ENCODE measurements around the gene FILIP1.

FILIP1 gene

DNA sequence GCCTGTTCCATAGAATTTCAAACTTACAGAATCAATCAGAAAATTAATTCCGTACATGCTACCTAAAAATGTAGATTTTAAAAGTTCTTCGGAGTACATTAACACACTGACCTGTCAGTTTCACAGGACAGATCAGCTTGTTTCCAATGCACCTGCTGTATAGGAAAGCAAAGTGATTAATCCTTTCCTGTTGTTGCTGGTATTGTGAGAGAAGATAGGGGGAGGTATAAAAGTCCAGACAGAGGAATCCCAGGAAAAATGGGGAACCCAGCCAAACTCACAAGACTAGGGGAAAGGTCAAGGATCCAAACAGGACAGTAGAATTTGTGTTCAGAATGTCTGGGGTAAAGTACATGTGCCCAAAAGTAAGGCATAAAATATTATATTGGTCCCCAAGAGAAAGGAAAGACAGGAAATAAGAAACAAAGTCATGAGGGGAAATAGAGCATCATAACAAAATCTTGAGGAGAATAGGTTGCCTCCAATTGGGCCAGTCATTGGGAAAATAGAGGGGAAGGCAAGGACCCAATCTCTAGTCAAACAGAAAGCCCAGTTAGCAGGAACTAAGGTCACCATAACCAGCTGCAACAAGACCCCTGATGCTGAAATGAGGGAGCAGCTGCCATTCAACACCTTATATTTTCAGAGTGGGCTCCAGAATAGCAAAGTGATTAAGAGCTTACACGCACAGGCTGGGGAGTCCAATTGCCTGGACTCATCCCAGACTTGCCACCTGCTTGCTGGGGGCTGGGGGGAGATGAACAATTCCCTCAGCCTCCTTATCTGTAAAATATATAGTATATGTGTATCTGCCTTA, 10.3 kb downstream of the FILIP1 start:
- Histone ChIP-seq H3K9me3 (ENCODE audit: control insufficient read depth, low read length) (no peaks in the 10 kb centered on the region), H3K27me3 (replicated peaks; ENCODE audit: control insufficient read depth, insufficient read depth, low read length, poor library complexity, severe bottlenecking) (no peaks in the 10 kb centered on the region), H3K27ac (ENCODE audit: insufficient read depth, low read length, poor library complexity, severe bottlenecking) (no peak overlapping the region), H3K4me3 (ENCODE audit: insufficient read depth, low read depth, low read length, poor library complexity, severe bottlenecking) (no peak overlapping the region), H3K36me3 (ENCODE audit: control insufficient read depth, insufficient read depth, low read length) (no peaks in the 10 kb centered on the region), H3K4me1 (ENCODE audit: control insufficient read depth, insufficient read depth, low read length, poor library complexity, severe bottlenecking) (no peaks in the 10 kb centered on the region)
- no peak for DNase-seq

DNA sequence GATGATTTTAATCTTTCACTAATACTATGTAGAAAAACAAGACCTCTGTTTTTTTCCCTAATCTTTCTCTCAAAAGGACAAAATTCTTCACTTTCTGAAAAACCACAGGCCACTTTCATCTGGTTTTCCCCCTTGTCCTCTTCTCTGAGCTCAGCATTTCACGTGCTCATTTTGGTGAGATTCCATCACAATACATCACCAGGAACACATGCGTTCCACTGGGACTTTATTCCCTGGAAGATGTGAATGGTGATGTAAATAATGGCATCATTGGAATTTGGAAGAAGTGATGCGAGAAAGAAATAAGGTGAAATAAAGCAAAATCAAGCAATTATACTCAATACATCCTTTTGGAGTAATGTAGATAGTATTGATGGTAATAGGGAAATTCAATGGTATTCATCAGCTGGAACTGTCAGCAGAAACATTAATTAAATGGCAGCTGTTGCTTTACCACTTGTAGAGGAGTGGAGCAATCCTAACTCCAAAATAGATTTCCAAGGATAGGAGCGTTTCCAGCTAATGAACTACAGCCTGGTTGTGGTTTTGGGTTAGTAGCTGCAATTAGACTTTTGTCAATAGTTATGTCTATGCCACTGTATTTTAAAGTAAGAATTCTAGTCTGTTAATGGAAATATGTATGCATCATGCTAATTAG, 11.5 kb downstream of the FILIP1 start:
- Histone ChIP-seq H3K36me3 (ENCODE audit: control insufficient read depth, insufficient read depth, low read length) (no peaks in the 10 kb centered on the region), H3K27me3 (replicated peaks; ENCODE audit: control insufficient read depth, insufficient read depth, low read length, poor library complexity, severe bottlenecking) (no peaks in the 10 kb centered on the region), H3K27ac (ENCODE audit: insufficient read depth, low read length, poor library complexity, severe bottlenecking) (no peak overlapping the region), H3K4me3 (ENCODE audit: insufficient read depth, low read depth, low read length, poor library complexity, severe bottlenecking) (no peak overlapping the region), H3K4me1 (ENCODE audit: control insufficient read depth, insufficient read depth, low read length, poor library complexity, severe bottlenecking) (no peaks in the 10 kb centered on the region), H3K9me3 (ENCODE audit: control insufficient read depth, low read length) (no peaks in the 10 kb centered on the region)
- no peak for DNase-seq

GRCh38 chr6:75481394-75481793, 12.2 kb downstream of the FILIP1 start:
- no peak overlapping the region for H3K27ac ChIP-seq (ENCODE audit: insufficient read depth, low read length, poor library complexity, severe bottlenecking)
- H3K27me3 ChIP-seq (replicated peaks; ENCODE audit: control insufficient read depth, insufficient read depth, low read length, poor library complexity, severe bottlenecking): no peaks in the 10 kb centered on the region
- no peaks in the 10 kb centered on the region for H3K36me3 ChIP-seq (ENCODE audit: control insufficient read depth, insufficient read depth, low read length)
- DNase-seq: no peak
- H3K9me3 ChIP-seq (ENCODE audit: control insufficient read depth, low read length): no peaks in the 10 kb centered on the region
- H3K4me3 ChIP-seq (ENCODE audit: insufficient read depth, low read depth, low read length, poor library complexity, severe bottlenecking): no peak overlapping the region
- H3K4me1 ChIP-seq (ENCODE audit: control insufficient read depth, insufficient read depth, low read length, poor library complexity, severe bottlenecking): no peaks in the 10 kb centered on the region

- Histone ChIP-seq H3K27ac (ENCODE audit: insufficient read depth, low read length, poor library complexity, severe bottlenecking) (no peak overlapping the region), H3K4me1 (ENCODE audit: control insufficient read depth, insufficient read depth, low read length, poor library complexity, severe bottlenecking) (no peaks in the 10 kb centered on the region), H3K27me3 (replicated peaks; ENCODE audit: control insufficient read depth, insufficient read depth, low read length, poor library complexity, severe bottlenecking) (no peaks in the 10 kb centered on the region), H3K9me3 (ENCODE audit: control insufficient read depth, low read length) (no peaks in the 10 kb centered on the region), H3K4me3 (ENCODE audit: insufficient read depth, low read depth, low read length, poor library complexity, severe bottlenecking) (no peak overlapping the region), H3K36me3 (ENCODE audit: control insufficient read depth, insufficient read depth, low read length) (no peaks in the 10 kb centered on the region)
- DNase-seq: no peak
These were observed 13.2 kb downstream of the FILIP1 start for GRCh38 chr6:75480425-75480824.

- DNase-seq: no peak
- H3K27me3 ChIP-seq (replicated peaks; ENCODE audit: control insufficient read depth, insufficient read depth, low read length, poor library complexity, severe bottlenecking): no peaks in the 10 kb centered on the region
- no peaks in the 10 kb centered on the region for H3K4me1 ChIP-seq (ENCODE audit: control insufficient read depth, insufficient read depth, low read length, poor library complexity, severe bottlenecking)
- no peaks in the 10 kb centered on the region for H3K9me3 ChIP-seq (ENCODE audit: control insufficient read depth, low read length)
- H3K27ac ChIP-seq (ENCODE audit: insufficient read depth, low read length, poor library complexity, severe bottlenecking): no peak overlapping the region
- no peaks in the 10 kb centered on the region for H3K36me3 ChIP-seq (ENCODE audit: control insufficient read depth, insufficient read depth, low read length)
- H3K4me3 ChIP-seq (ENCODE audit: insufficient read depth, low read depth, low read length, poor library complexity, severe bottlenecking): no peak overlapping the region
These were observed 13.9 kb downstream of the FILIP1 start for GRCh38 chr6:75479712-75480111.

- no peak overlapping the region for H3K27ac ChIP-seq (ENCODE audit: insufficient read depth, low read length, poor library complexity, severe bottlenecking)
- DNase-seq: no peak
- no peaks in the 10 kb centered on the region for H3K9me3 ChIP-seq (ENCODE audit: control insufficient read depth, low read length)
- H3K36me3 ChIP-seq (ENCODE audit: control insufficient read depth, insufficient read depth, low read length): no peaks in the 10 kb centered on the region
- no peaks in the 10 kb centered on the region for H3K4me1 ChIP-seq (ENCODE audit: control insufficient read depth, insufficient read depth, low read length, poor library complexity, severe bottlenecking)
- H3K27me3 ChIP-seq (replicated peaks; ENCODE audit: control insufficient read depth, insufficient read depth, low read length, poor library complexity, severe bottlenecking): no peaks in the 10 kb centered on the region
- no peak overlapping the region for H3K4me3 ChIP-seq (ENCODE audit: insufficient read depth, low read depth, low read length, poor library complexity, severe bottlenecking)
These were observed 14.7 kb downstream of the FILIP1 start for GRCh38 chr6:75478929-75479328.

DNA sequence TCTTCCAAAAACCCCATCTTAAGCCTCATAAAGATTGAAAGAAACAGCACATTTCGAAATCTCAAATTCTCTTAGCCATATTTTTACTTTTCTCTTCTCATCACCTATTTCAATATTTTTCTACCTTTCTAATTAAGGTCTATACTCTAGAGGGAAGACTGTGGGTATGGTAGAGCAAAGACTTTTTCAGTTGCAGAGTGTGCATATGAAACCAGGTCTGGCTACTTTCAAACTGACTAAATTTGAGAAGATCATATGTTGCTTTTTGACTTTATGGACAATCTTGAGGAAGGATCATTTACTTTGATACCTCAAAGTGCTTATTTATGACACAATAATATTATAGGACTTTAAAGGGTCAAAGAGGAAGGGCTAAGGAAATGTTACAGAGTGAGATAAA, 20.7 kb downstream of the FILIP1 start:
- Histone ChIP-seq H3K9me3 (ENCODE audit: control insufficient read depth, low read length) (no peaks in the 10 kb centered on the region), H3K36me3 (ENCODE audit: control insufficient read depth, insufficient read depth, low read length) (no peaks in the 10 kb centered on the region), H3K4me3 (ENCODE audit: insufficient read depth, low read depth, low read length, poor library complexity, severe bottlenecking) (no peak overlapping the region), H3K4me1 (ENCODE audit: control insufficient read depth, insufficient read depth, low read length, poor library complexity, severe bottlenecking) (no peaks in the 10 kb centered on the region), H3K27me3 (replicated peaks; ENCODE audit: control insufficient read depth, insufficient read depth, low read length, poor library complexity, severe bottlenecking) (no peaks in the 10 kb centered on the region), H3K27ac (ENCODE audit: insufficient read depth, low read length, poor library complexity, severe bottlenecking) (no peak overlapping the region)
- no peak for DNase-seq

- no peaks in the 10 kb centered on the region for H3K9me3 ChIP-seq (ENCODE audit: control insufficient read depth, low read length)
- no peak for DNase-seq
- H3K4me1 ChIP-seq (ENCODE audit: control insufficient read depth, insufficient read depth, low read length, poor library complexity, severe bottlenecking): no peaks in the 10 kb centered on the region
- H3K27me3 ChIP-seq (replicated peaks; ENCODE audit: control insufficient read depth, insufficient read depth, low read length, poor library complexity, severe bottlenecking): no peaks in the 10 kb centered on the region
- no peak overlapping the region for H3K4me3 ChIP-seq (ENCODE audit: insufficient read depth, low read depth, low read length, poor library complexity, severe bottlenecking)
- no peak overlapping the region for H3K27ac ChIP-seq (ENCODE audit: insufficient read depth, low read length, poor library complexity, severe bottlenecking)
- no peaks in the 10 kb centered on the region for H3K36me3 ChIP-seq (ENCODE audit: control insufficient read depth, insufficient read depth, low read length)
These were observed 25.6 kb downstream of the FILIP1 start for GRCh38 chr6:75467966-75468365.

- no peak for DNase-seq
- Histone ChIP-seq H3K4me1 (ENCODE audit: control insufficient read depth, insufficient read depth, low read length, poor library complexity, severe bottlenecking) (no peaks in the 10 kb centered on the region), H3K27me3 (replicated peaks; ENCODE audit: control insufficient read depth, insufficient read depth, low read length, poor library complexity, severe bottlenecking) (no peaks in the 10 kb centered on the region), H3K4me3 (ENCODE audit: insufficient read depth, low read depth, low read length, poor library complexity, severe bottlenecking) (no peak overlapping the region), H3K36me3 (ENCODE audit: control insufficient read depth, insufficient read depth, low read length) (no peaks in the 10 kb centered on the region), H3K9me3 (ENCODE audit: control insufficient read depth, low read length) (no peaks in the 10 kb centered on the region), H3K27ac (ENCODE audit: insufficient read depth, low read length, poor library complexity, severe bottlenecking) (no peak overlapping the region)
These were observed 26.3 kb downstream of the FILIP1 start for GRCh38 chr6:75467284-75467683.

DNA sequence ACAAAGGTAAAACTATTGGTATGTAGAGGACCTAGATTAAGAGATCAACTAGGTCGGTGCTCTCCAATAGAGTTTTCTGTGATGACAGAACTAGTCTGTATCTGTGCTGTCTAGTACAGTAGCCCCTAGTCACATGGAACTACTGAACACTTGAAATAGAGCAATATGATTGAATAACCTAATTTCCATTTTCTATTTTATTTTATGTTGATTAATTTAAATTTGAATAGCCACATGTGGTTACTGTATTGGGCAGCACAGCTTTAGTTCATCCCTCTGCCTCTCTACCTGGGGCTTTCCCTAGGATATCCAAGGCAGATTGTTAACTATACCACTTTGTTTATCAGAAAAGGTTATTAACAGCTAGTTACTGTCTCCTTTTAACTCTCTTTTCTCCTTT, 27.0 kb downstream of the FILIP1 start:
- H3K4me1 ChIP-seq (ENCODE audit: control insufficient read depth, insufficient read depth, low read length, poor library complexity, severe bottlenecking): no peaks in the 10 kb centered on the region
- DNase-seq: no peak
- no peak overlapping the region for H3K4me3 ChIP-seq (ENCODE audit: insufficient read depth, low read depth, low read length, poor library complexity, severe bottlenecking)
- H3K27ac ChIP-seq (ENCODE audit: insufficient read depth, low read length, poor library complexity, severe bottlenecking): no peak overlapping the region
- H3K36me3 ChIP-seq (ENCODE audit: control insufficient read depth, insufficient read depth, low read length): no peaks in the 10 kb centered on the region
- no peaks in the 10 kb centered on the region for H3K9me3 ChIP-seq (ENCODE audit: control insufficient read depth, low read length)
- no peaks in the 10 kb centered on the region for H3K27me3 ChIP-seq (replicated peaks; ENCODE audit: control insufficient read depth, insufficient read depth, low read length, poor library complexity, severe bottlenecking)

Measured in effector memory CD4-positive, alpha-beta T cell (primary cell).